NCI-H748 (cell line): ENCODE measurements around the gene MCF2L.
A peak's percentile ranks its signal among the peaks of the same experiment; 100 is the strongest.

Experiments used
- DNase-seq: peaks from one replicate; lab custom pipeline; 2025; ENCODE audit not compliant: unreplicated experiment; lab: John Stamatoyannopoulos, UW

The MCF2L gene

DNA sequence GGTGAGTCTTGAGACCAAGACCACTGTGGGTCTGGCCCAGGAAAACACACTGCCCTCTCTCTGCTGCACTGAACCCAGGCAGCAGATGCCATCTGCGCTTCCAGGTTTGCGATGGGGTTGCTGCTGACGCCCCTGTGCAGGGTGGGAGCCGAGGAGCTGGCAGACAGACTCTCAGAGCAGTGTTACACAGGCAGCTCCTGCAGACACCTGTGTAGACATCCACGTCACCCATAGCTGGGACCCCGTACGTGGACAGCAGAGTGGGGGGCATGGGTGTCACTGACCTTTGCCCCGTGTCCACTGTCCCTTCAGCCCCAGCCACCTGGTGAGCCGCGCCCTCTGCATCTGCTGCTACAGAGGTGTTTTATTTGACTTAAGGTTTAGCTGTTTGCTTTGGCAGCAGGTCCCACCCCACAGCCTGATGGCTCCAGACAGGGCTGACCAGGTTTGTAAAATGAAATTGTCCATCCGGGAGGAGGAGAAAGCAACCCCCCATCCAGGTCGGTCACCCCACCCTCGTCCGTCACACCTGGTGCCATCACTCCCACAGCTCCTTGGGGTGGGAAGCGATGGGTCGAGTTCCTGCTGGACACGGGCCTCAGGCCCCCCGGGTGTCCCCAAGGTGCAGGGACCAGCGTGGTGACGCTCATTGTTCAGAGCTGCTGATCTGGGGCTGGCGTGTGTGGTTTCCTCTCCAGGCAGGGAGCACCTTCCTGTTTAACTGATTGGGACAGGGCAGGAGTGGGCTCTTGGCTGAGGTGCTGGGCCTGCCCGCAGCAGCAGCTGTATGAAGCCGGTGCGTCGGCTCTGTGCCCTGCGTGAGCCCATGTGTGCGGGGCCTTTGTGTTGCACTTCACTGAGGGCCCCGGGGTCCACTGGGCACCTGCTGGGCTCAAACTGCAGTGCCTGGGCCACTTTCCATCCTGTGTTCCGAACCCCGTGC, 28.4 kb downstream of the MCF2L start:
- DNase-seq, result peak; percentile 36

GRCh38 chr13:112998521-112999280, 29.7 kb downstream of the MCF2L start:
- no peak for DNase-seq

DNA sequence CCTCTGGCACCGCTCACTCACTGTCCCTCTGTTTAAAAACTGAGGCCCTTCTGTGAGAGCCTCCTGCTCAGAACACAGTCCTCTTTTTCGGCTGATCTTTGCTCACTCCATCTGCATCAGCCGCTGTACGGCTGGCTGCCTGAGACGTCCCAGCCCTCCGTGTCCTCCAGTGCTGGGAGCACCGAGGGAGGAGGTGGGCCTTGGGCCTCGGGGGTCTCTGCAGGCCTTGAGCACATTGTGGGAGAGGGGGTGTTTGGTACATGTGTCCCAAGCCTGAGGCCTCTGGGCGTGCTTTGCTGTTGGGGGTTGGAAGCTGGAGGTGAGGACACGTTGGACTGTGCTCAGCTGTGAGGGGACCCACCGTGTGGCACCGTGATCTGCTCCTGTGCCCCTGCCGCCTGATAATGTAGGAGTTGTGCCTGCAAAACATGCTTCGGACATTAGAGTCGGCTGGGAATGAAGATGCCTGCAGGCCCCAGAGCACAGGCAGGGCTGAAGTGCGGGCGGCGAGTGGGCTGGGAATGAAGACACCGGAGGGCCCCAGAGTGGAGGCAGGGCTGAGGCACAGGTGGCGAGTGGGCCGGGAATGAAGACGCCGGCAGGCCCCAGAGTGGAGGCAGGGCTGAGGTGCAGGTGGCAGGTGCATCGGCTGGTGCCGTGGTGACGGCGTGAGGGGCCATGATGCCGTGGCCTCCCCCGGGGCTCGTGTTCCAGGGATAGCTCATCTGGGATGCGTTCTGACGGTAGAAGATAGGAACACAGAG, 30.6 kb downstream of the MCF2L start:
- no peak for DNase-seq

DNA sequence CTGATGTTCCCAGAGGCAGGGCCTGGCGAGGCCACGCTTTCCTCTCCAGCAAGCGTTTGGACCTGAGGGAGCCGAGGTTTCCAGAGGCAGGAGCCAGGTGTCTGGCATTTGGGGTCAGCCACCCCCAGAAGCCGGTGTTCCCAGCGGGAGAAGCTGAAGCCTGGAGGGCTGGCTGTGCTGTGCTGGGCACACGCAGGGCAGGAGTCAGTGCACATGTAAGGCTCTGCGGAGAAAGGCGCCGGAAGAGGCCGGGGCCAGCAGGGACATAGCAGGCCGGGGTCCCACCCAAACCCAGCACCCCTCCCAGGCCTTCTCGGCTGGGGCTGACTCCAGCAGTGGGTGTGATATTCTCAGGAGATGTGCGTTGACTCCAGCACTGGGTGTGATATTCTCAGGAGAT, 31.6 kb downstream of the MCF2L start:
- DNase-seq, result no peak

DNA sequence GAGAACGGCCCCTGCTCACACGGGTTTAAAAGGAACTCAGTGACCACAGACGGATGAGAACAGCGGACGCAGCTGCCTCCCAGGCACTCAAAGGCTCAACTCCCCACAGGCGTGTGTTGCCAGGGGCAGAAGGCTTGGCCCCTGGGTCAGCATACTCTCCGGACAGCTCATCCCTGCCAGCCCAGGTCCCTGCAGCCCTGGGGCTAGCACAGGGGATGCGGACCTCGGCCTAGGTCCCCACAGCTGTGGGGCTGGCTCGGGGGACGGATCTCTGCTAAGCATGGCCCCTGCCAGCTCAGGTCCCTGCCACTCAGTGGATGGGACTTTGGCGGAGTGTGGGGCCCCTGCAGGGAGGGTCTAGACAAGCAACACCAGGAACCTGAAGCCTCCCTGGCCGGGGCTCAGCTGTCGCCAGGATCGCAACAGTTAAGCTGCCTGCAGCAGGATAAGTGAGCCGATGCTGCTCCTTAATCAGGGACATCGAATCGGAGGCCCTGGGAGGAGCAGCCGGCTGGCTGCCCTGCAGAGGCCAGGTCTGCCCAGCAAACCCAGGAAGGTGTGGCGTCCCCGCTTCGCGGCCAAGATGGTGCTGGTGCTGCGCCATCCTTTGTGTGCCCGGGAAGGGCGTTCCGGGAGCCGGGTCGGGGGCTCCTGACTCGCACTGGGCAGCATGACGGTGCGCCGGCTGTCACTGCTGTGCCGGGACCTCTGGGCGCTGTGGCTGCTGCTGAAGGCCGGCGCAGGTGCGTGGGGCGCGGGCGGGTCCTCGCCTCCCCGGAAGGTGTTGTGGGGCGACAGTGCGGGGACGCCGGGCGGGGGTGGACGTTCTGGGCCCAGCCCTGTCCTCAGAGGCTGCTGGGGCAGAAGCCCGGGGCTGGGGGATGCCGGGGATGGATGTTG, 32.5 kb downstream of the MCF2L start:
- peak; percentile 91 for DNase-seq

- peak; percentile 96 for DNase-seq
Measured at GRCh38 chr13:113002206-113002912, 33.3 kb downstream of the MCF2L start.

- DNase-seq, result no peak
Measured at GRCh38 chr13:113002913-113003290, 33.9 kb downstream of the MCF2L start.

DNA sequence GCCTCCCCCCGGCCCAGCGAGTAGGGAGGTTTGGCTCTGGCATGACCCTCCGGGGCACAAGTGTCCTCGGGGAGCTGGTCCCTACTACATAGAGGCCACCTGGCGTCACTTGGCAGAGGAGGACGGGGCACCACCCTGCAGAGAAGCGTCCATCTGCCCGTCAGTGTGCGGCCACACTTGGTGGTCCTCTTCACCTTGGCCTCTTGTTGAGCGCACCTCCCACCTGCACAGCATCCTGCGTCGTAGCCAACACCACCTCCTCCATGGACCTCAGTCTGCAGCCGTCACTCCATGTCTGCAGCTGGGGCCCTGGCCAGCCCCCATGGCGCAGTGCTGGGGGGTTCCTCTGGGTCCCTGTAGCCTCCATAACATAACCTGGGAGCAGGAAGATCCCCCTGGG, 35.1 kb downstream of the MCF2L start:
- no peak for DNase-seq

- DNase-seq, result no peak
Measured at GRCh38 chr13:113005076-113005865, 36.3 kb downstream of the MCF2L start.

- no peak for DNase-seq
Measured at GRCh38 chr13:113005997-113006396, 37.0 kb downstream of the MCF2L start.

DNA sequence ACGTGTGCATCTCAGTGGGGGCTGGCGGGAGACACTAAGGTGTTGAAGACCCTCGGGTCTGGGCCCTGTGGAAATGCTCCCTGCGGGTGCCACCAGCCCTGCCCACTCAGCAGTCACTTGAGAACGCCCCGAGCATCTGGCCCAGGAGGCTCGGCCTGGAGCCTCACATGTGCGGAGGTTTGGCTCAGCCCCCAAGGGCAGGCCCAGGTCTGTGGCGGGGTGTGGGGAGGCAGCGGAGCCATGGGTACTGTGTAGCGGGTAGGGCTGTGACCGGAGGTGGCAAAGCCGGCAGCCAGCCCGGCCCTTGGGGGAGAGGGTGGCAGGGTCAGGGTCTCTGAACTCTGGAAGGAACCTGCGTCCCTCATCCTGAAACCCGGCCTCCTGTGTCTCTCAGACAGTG, 37.6 kb downstream of the MCF2L start:
- no peak for DNase-seq

- no peak for DNase-seq
Measured at GRCh38 chr13:113008851-113009250, 39.8 kb downstream of the MCF2L start.

DNA sequence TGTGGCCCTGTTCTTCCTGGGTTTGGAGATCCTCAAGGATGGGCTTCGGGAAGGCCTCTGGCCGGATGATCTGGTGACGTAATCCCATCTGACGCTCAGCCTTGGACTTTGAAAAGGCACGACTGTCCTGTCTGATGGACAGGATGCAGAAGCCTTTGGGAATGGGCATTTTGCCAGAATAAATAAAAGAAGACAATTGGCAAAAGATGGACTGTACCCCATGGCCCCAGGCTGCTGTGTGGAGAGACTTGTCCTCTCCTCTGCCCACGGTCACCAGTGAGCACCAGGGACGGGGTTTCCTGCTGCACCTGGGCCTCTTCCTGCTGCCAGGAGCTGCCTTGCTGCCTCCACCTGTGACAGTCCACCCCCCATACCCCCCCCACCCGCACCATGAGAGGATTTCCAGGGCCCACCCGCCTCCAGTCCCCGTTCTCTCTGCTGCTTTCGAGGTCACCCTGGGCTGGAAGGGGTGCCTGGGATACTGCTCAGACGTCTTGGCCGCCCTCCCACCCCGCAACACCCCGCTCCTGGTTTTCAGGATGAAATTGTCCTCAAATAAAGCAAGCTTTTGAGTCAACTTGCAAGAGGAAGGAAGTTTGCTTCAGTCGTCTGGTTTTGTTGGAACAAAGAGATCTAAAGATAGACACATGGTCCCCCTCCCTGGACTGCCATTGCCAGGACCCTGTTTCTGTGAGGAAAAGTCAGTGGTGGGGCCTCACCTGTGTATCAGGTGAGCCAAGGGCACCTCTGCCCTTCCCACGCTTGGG, 40.9 kb downstream of the MCF2L start:
- DNase-seq, result peak; percentile 62

- no peak for DNase-seq
Measured at GRCh38 chr13:113010510-113010865, 41.5 kb downstream of the MCF2L start.

DNA sequence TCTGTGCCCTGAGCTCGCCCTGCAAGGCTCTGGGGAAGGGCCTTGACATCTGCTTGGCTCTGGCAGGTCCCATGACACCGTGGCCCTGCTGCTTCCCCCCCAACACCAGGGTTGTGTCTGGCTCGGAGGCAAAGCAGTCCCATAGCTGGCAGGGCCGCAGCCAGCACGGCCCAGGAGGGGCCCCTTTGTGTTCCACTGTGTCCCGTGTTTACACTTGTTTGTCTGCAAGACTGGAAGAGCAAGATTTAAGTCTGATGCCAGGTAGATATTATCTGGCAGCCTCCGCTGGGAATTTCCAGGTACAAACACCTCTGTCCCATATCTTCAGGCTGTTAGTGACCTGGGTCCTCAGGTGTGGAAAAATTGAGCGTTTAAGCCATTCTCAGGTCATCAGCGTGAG, 44.3 kb downstream of the MCF2L start:
- DNase-seq, result no peak

DNA sequence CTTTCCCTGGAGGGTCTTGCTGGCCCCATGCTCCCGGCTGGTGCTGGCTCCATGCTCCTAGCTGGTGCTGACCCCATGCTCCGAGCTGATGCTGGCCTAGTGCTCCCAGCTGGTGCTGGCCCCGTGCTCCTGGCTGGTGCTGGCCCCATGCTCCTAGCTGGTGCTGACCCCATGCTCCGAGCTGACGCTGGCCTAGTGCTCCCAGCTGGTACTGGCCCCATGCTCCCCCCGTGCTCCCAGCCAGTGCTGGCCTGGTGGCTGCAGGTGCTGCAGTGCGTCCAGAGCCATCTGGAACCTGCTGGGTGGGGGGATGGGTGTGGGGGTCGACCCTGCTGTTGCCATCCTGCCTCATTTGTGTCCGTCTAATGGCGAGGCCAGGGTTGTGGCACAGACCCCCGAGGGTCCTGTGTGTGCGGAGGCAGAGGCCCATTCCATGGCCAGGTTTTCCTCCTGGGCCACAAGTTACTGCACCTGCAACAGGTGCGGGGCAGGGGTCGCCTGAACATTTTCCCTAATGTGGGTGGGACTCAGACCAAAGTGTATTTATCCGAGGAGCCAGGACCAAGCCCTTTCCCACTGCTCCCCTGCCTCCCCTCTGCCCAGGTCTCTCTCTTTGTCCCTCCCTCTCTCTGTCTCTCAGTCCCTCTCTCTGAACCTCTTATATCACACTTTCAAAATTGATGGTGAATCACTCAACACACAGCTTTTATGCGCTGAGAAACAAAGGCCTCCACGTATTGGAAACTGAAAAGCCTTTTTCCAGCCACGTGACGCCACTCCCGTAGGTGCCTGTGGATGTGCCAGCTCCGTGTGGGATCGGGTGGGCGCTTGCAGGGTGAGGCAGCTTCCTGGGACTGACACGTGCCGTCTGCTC, 45.1 kb downstream of the MCF2L start:
- no peak for DNase-seq
